ENCODE measurements around the gene SMPD1.
A peak's percentile ranks its signal among the peaks of the same experiment; 100 is the strongest.

SMPD1 gene

DNA sequence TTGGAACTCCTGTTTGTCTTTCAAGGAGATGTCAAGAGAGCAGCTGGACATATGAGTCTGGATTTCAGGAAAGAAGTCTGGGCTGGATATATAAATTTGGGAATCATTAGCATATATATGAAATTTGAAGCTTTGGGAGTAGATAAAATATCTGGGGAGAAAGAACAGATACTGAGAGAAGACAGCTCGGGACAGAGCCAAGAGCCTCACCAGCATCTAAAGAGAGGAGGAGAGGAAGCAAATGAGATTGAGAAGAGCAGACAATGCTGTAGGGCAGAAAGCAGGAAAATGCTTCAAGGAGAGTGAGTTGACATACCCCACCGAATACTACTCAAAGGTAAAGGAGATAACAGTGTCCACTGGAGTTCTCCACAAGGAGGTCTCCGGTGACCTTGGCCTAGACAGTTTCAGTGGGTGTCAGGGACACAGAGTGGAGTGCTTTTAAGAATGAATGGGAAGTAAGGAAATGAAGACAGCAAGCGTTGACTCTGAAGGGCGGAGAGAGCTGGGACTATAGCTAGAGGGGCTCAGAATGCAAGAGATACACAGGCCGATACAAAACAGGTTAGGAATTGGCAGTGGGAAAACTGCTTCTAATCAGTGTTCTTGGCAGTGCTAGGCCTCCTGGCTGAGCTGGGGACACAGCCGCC lies 27.8 kb downstream of the SMPD1 start:
- Histone ChIP-seq H3K36me3 (replicated peaks; ENCODE audit: low read depth, low read length) (no peaks in the 10 kb centered on the region), H2AFZ (ENCODE audit: low read depth, low read length) (no peak overlapping the region), H3K4me2 (ENCODE audit: low read length) (peak overlapping the region; percentile 99), H3K4me1 (ENCODE audit: low read length) (peaks cover 18% of the 10 kb centered on the region), H3K9ac (ENCODE audit: low read length) (no peak overlapping the region), H3K4me3 (ENCODE audit: low read length) (peak overlapping the region; percentile 97), H3K27me3 (ENCODE audit: low read depth, low read length) (peaks cover 25% of the 10 kb centered on the region), H3K9me3 (ENCODE audit: insufficient read depth, low read length) (no peaks in the 10 kb centered on the region), H3K79me2 (ENCODE audit: low read length) (no peaks in the 10 kb centered on the region), H4K20me1 (ENCODE audit: insufficient read depth, low read length) (no peaks in the 10 kb centered on the region), H3K27ac (ENCODE audit: low read length) (no peak overlapping the region)
- TF ChIP-seq, protein P1, sequence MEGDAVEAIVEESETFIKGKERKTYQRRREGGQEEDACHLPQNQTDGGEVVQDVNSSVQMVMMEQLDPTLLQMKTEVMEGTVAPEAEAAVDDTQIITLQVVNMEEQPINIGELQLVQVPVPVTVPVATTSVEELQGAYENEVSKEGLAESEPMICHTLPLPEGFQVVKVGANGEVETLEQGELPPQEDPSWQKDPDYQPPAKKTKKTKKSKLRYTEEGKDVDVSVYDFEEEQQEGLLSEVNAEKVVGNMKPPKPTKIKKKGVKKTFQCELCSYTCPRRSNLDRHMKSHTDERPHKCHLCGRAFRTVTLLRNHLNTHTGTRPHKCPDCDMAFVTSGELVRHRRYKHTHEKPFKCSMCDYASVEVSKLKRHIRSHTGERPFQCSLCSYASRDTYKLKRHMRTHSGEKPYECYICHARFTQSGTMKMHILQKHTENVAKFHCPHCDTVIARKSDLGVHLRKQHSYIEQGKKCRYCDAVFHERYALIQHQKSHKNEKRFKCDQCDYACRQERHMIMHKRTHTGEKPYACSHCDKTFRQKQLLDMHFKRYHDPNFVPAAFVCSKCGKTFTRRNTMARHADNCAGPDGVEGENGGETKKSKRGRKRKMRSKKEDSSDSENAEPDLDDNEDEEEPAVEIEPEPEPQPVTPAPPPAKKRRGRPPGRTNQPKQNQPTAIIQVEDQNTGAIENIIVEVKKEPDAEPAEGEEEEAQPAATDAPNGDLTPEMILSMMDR (IDR thresholded peaks at IDR 0.05; ENCODE audit: low read depth, low read length): no peak
- TF ChIP-seq EZH2phosphoT487 (IDR thresholded peaks at IDR 0.05; ENCODE audit: low read depth): no peak

DNA sequence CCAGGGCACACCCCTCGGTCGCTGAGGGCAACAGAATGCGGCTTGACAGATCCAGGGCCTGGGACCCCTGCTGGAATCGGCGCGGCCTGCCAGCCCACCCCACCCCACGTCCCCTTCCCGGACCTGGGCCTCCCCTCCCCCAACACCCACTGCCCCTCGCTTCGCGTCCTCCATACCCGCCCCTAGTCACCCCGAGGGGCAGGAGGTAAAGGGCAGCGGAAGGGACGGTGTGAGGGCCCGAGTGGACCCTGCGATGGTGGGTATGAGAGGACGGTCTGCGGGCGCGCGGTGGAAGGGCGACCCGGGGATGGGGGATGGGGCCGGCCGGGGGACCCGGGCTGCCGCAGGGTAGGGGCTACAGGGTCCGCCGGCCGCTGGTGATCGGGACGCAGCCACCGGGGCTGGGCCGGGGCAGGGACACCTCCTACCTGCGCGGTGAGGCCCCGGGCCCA lies 28.3 kb downstream of the SMPD1 start:
- TF ChIP-seq, protein P1 (IDR thresholded peaks at IDR 0.05; ENCODE audit: low read depth, low read length): no peak
- no peak for TF ChIP-seq EZH2phosphoT487 (IDR thresholded peaks at IDR 0.05; ENCODE audit: low read depth)
- no peaks in the 10 kb centered on the region for H4K20me1 ChIP-seq (ENCODE audit: insufficient read depth, low read length)

DNA sequence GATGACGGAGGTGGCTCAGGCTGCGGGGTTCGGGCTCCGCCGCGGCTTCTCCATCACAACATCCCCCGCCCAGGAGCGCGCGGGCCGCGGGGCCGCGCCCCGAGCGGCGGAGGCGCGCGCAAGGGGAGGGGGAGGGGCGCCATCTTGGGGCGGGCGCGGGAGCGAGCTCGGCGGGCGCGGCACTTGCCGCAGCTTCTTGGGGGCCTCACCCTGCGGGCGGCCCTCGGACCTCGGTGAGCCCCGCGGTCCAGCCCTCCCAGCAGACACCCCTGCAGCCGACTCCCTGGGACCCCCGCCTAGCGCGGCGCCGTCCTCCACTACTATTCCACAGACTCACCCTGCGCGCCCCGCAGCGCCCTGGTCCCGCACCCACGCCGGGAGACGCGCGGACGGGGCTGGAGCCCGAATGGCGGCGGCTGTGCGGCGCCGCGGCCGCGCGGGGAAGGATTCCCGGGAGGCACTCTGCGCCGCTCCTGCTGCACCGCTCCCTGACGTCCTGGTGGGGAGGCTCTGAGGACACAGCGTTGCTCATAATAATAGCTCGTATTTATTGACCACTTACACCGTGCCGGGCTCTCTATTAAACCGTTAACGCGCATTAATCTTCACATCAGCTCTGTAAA lies 28.8 kb downstream of the SMPD1 start, which contains the start of gene APBB1:
TSS of gene APBB1 (minus strand) at position 86 of the 623 bp plus-strand sequence. CDS start 7,747 bp downstream, outside the sequence.
- Histone ChIP-seq H3K4me2 (ENCODE audit: low read length) (peak within 1 kb of the TSS; percentile 99), H3K27me3 (ENCODE audit: low read depth, low read length) (peaks cover 36% of the 10 kb centered on the region), H3K9ac (ENCODE audit: low read length) (peak within 1 kb of the TSS; percentile 87), H3K4me1 (ENCODE audit: low read length) (peaks cover 18% of the 10 kb centered on the region), H3K4me3 (ENCODE audit: low read length) (peak within 1 kb of the TSS; percentile 97), H4K20me1 (ENCODE audit: insufficient read depth, low read length) (no peaks in the 10 kb centered on the region), H2AFZ (ENCODE audit: low read depth, low read length) (peak within 1 kb of the TSS; percentile 98), H3K9me3 (ENCODE audit: insufficient read depth, low read length) (no peaks in the 10 kb centered on the region), H3K27ac (ENCODE audit: low read length) (no peak within 1 kb of the TSS), H3K79me2 (ENCODE audit: low read length) (no peaks in the 10 kb centered on the region), H3K36me3 (replicated peaks; ENCODE audit: low read depth, low read length) (no peaks in the 10 kb centered on the region)
- TF ChIP-seq EZH2phosphoT487 (IDR thresholded peaks at IDR 0.05; ENCODE audit: low read depth): no peak
- TF ChIP-seq, protein P1 (IDR thresholded peaks at IDR 0.05; ENCODE audit: low read depth, low read length): peak; percentile 8; the same call in 1 of the 2 replicates

More for the DNA sequence above, 28.3 kb downstream of the SMPD1 start:
- no peaks in the 10 kb centered on the region for H3K79me2 ChIP-seq (ENCODE audit: low read length)
- no peaks in the 10 kb centered on the region for H3K36me3 ChIP-seq (replicated peaks; ENCODE audit: low read depth, low read length)
- peak overlapping the region; percentile 97 for H3K4me3 ChIP-seq (ENCODE audit: low read length)
- peaks cover 18% of the 10 kb centered on the region for H3K4me1 ChIP-seq (ENCODE audit: low read length)
- no peaks in the 10 kb centered on the region for H3K9me3 ChIP-seq (ENCODE audit: insufficient read depth, low read length)
- peak overlapping the region; percentile 87 for H3K9ac ChIP-seq (ENCODE audit: low read length)
- peak overlapping the region; percentile 98 for H2AFZ ChIP-seq (ENCODE audit: low read depth, low read length)
- no peak overlapping the region for H3K27ac ChIP-seq (ENCODE audit: low read length)
- peak overlapping the region; percentile 99 for H3K4me2 ChIP-seq (ENCODE audit: low read length)
- H3K27me3 ChIP-seq (ENCODE audit: low read depth, low read length): peaks cover 31% of the 10 kb centered on the region

DNA sequence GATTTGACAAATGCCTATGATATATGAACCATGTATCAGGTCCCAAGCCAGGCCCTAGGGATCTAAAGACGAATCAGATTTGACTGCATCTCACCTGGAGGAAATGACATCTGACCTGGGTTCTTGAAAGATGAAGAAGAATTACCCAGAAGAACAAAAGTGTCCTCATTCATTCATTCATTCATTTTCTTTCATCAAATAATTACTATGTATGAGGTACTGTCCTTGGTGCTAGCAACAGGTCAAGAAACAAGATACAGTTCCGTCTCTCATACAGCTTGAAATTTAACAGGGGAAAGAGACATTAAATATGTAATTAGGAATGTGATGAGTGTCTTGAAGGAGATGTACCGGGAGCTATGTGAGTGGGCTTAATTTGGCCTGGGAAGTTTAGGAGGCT lies 30.4 kb downstream of the SMPD1 start:
- H3K27ac ChIP-seq (ENCODE audit: low read length): no peak overlapping the region
- H3K9me3 ChIP-seq (ENCODE audit: insufficient read depth, low read length): no peaks in the 10 kb centered on the region
- H3K36me3 ChIP-seq (replicated peaks; ENCODE audit: low read depth, low read length): no peaks in the 10 kb centered on the region
- no peaks in the 10 kb centered on the region for H4K20me1 ChIP-seq (ENCODE audit: insufficient read depth, low read length)
- no peak overlapping the region for H3K4me3 ChIP-seq (ENCODE audit: low read length)
- peaks cover 43% of the 10 kb centered on the region for H3K27me3 ChIP-seq (ENCODE audit: low read depth, low read length)
- no peaks in the 10 kb centered on the region for H3K79me2 ChIP-seq (ENCODE audit: low read length)
- H3K4me2 ChIP-seq (ENCODE audit: low read length): no peak overlapping the region
- H3K4me1 ChIP-seq (ENCODE audit: low read length): peaks cover 10% of the 10 kb centered on the region
- no peak overlapping the region for H2AFZ ChIP-seq (ENCODE audit: low read depth, low read length)
- H3K9ac ChIP-seq (ENCODE audit: low read length): no peak overlapping the region
- TF ChIP-seq EZH2phosphoT487 (IDR thresholded peaks at IDR 0.05; ENCODE audit: low read depth): no peak
- TF ChIP-seq, protein P1 (IDR thresholded peaks at IDR 0.05; ENCODE audit: low read depth, low read length): no peak

Data from OCI-LY3 (cell line).